Measurements from ENCODE around the gene RLN3. TPM values are rescaled to one million over a fixed set of nuclear protein-coding genes. Genes with fewer than 3 reads are reported as not detected.
A peak's percentile ranks its signal among the peaks of the same experiment; 100 is the strongest.
"Not testable (repeated sequence)": the region's sequence is repeated elsewhere in the genome, so short reads cannot be mapped to it uniquely, and the experiment has no call there.

Gene RLN3
- total RNA-seq, 1 experiment from 2014 or later = not detected

DNA sequence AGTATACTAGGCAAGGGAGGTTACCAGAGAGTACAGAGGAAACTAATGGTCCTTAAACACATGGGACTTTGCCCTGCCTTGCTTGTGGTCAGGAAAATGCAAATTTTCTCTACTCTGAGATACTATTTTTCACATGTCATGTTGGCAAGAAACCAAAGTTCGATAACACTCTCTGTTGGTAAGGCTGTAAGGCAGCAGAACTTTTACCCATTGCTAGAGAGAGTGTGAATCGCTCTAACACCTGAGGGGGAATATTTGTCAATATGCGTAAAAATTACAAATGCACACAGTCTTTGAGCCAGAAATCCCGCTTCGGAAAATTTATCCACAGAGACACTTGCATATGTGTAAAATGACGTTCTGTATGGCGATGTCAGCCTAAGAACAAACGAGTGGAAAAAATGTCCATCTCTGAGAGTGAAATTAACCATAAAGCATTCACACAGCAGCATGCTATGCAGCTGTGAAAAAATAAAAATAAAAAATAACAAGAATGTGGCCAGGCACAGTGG lies 12.4 kb upstream of the RLN3 start:
- Histone ChIP-seq H3K9me3 (ENCODE audit: low read depth, low read length, poor library complexity, severe bottlenecking) (no peaks in the 10 kb centered on the region), H3K27ac (ENCODE audit: low read depth, low read length, poor library complexity, severe bottlenecking) (no peak overlapping the region), H3K36me3 (ENCODE audit: insufficient read depth, low read length, poor library complexity, severe bottlenecking) (no peaks in the 10 kb centered on the region), H3K4me1 (ENCODE audit: insufficient read depth, low read length, poor library complexity, severe bottlenecking) (no peaks in the 10 kb centered on the region), H3K4me3 (ENCODE audit: low read depth, low read length, poor library complexity, severe bottlenecking) (no peak overlapping the region), H3K27me3 (replicated peaks; ENCODE audit: insufficient read depth, low read depth, low read length, poor library complexity) (no peaks in the 10 kb centered on the region)
- intact Hi-C loops (cut with micrococcal nuclease; ENCODE audit: unreplicated experiment) = no loop called here
- DNase-seq (ENCODE audit: low spot score) = no peak
- POLR2A ChIA-PET (ENCODE audit: low non-redundant PET) = no interaction called here
- CTCF ChIA-PET = no interaction called here
- no TSS peak for BruUV-seq (replicated peaks)
- TF ChIP-seq, protein P1, sequence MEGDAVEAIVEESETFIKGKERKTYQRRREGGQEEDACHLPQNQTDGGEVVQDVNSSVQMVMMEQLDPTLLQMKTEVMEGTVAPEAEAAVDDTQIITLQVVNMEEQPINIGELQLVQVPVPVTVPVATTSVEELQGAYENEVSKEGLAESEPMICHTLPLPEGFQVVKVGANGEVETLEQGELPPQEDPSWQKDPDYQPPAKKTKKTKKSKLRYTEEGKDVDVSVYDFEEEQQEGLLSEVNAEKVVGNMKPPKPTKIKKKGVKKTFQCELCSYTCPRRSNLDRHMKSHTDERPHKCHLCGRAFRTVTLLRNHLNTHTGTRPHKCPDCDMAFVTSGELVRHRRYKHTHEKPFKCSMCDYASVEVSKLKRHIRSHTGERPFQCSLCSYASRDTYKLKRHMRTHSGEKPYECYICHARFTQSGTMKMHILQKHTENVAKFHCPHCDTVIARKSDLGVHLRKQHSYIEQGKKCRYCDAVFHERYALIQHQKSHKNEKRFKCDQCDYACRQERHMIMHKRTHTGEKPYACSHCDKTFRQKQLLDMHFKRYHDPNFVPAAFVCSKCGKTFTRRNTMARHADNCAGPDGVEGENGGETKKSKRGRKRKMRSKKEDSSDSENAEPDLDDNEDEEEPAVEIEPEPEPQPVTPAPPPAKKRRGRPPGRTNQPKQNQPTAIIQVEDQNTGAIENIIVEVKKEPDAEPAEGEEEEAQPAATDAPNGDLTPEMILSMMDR (conservative IDR thresholded peaks at IDR 0.05; ENCODE audit: low read depth, low read length) = no peak
- no peak for TF ChIP-seq EZH2 (IDR thresholded peaks at IDR 0.05; ENCODE audit: borderline replicate concordance, low read depth, low read length, poor library complexity, severe bottlenecking)

DNA sequence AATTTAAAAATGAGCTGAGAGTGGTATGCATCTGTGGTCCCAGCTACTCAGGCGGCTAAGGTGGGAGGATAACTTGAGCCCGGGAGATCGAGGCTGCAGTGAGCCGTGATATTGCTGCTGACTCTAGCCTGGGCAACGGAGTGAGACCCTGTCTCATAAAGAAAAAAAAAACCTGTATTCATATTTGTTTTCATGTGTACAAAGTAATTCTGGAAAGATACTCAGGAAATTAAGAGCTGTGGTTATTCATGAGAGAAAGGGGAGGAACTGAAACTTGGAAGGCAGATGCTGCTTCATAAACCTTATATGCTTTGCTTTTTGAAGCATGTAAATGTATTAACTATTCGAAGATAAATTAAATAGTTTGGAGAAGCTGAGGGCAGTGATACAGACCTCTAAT lies 8.8 kb upstream of the RLN3 start:
- Histone ChIP-seq H3K27me3 (replicated peaks; ENCODE audit: insufficient read depth, low read depth, low read length, poor library complexity) (no peaks in the 10 kb centered on the region), H3K9me3 (ENCODE audit: low read depth, low read length, poor library complexity, severe bottlenecking) (no peaks in the 10 kb centered on the region), H3K4me3 (ENCODE audit: low read depth, low read length, poor library complexity, severe bottlenecking) (no peak overlapping the region), H3K27ac (ENCODE audit: low read depth, low read length, poor library complexity, severe bottlenecking) (no peak overlapping the region), H3K36me3 (ENCODE audit: insufficient read depth, low read length, poor library complexity, severe bottlenecking) (no peaks in the 10 kb centered on the region), H3K4me1 (ENCODE audit: insufficient read depth, low read length, poor library complexity, severe bottlenecking) (peaks cover 5% of the 10 kb centered on the region)
- BruUV-seq (replicated peaks) = no TSS peak
- ChIA-PET CTCF (no interaction called here), POLR2A (ENCODE audit: low non-redundant PET) (no interaction called here)
- TF ChIP-seq, protein P1 (conservative IDR thresholded peaks at IDR 0.05; ENCODE audit: low read depth, low read length) = no peak
- TF ChIP-seq EZH2 (IDR thresholded peaks at IDR 0.05; ENCODE audit: borderline replicate concordance, low read depth, low read length, poor library complexity, severe bottlenecking) = no peak
- no peak for DNase-seq (ENCODE audit: low spot score)
- intact Hi-C loops (cut with micrococcal nuclease; ENCODE audit: unreplicated experiment) = no loop called here

DNA sequence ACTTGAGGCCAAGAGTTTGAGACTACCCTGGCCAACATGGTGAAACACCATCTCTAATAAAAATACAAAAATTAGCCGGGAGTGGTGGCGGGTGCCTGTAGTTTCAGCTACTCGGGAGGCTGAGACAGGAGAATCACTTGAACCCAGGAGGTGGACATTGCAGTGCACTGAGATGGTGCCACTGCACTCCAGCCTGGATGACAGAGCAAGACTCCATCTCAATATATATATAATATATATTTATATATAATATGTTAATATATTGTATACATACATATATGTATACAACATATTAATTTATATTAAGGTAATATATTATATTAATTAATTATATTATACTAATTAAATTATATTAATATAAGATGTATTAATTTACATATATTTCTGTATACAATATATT lies 8.2 kb upstream of the RLN3 start:
- intact Hi-C loops (cut with micrococcal nuclease; ENCODE audit: unreplicated experiment); H3K9me3 ChIP-seq (ENCODE audit: low read depth, low read length, poor library complexity, severe bottlenecking); BruUV-seq (replicated peaks); H3K36me3 ChIP-seq (ENCODE audit: insufficient read depth, low read length, poor library complexity, severe bottlenecking); CTCF ChIA-PET; H3K4me3 ChIP-seq (ENCODE audit: low read depth, low read length, poor library complexity, severe bottlenecking); DNase-seq (ENCODE audit: low spot score); H3K4me1 ChIP-seq (ENCODE audit: insufficient read depth, low read length, poor library complexity, severe bottlenecking); H3K27me3 ChIP-seq (replicated peaks; ENCODE audit: insufficient read depth, low read depth, low read length, poor library complexity); H3K27ac ChIP-seq (ENCODE audit: low read depth, low read length, poor library complexity, severe bottlenecking); POLR2A ChIA-PET (ENCODE audit: low non-redundant PET): not testable (repeated sequence)

DNA sequence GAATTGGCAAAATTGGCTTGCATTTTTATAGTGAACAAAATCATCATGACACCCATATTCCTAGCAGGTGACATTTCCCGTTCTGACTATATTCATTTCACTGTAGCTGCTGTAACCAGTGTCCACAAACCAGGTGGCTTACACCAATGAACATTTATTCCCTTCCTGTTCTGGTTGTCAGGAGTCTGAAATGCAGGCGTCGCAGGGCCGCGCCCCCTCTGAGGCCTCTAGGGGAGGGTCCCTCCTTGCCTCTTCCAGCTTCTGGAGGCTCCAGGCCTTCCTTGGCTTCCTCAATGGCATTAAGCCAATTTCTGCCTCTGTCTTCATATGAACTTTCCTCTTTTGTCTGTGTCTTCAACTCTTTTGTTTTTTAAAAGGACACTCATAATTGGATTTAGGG lies 6.5 kb upstream of the RLN3 start:
- ChIA-PET CTCF (interaction anchor here (0.6 to 1.0 kb wide), 3 partner anchors 9 to 29 kb away, joined by 3 to 4 read pairs (median 4); partner anchors contain the start of gene IL27RA), POLR2A (ENCODE audit: low non-redundant PET) (no interaction called here)
- BruUV-seq (replicated peaks) = no TSS peak
- peaks cover 5% of the 10 kb centered on the region for H3K4me1 ChIP-seq (ENCODE audit: insufficient read depth, low read length, poor library complexity, severe bottlenecking)
- H3K9me3 ChIP-seq (ENCODE audit: low read depth, low read length, poor library complexity, severe bottlenecking) = no peaks in the 10 kb centered on the region
- peak; percentile 67 for DNase-seq (ENCODE audit: low spot score)
- no peaks in the 10 kb centered on the region for H3K36me3 ChIP-seq (ENCODE audit: insufficient read depth, low read length, poor library complexity, severe bottlenecking)
- no peaks in the 10 kb centered on the region for H3K27me3 ChIP-seq (replicated peaks; ENCODE audit: insufficient read depth, low read depth, low read length, poor library complexity)
- no peak overlapping the region for H3K27ac ChIP-seq (ENCODE audit: low read depth, low read length, poor library complexity, severe bottlenecking)
- TF ChIP-seq, protein P1 (conservative IDR thresholded peaks at IDR 0.05; ENCODE audit: low read depth, low read length) = no peak
- no peak for TF ChIP-seq EZH2 (IDR thresholded peaks at IDR 0.05; ENCODE audit: borderline replicate concordance, low read depth, low read length, poor library complexity, severe bottlenecking)
- H3K4me3 ChIP-seq (ENCODE audit: low read depth, low read length, poor library complexity, severe bottlenecking) = no peak overlapping the region
- intact Hi-C loops (cut with micrococcal nuclease; ENCODE audit: unreplicated experiment) = no loop called here

Measured in A673 (cell line).